GM19099 (cell line): ENCODE results near the gene VCPKMT.

Experiments
- POLR2A ChIP-seq: IDR thresholded peaks from 3 replicates; pipeline ENCODE4 v1.6.1; 2011; ENCODE audit warnings: low read depth; ENCODE audit not compliant: insufficient read length; ENCODE audit errors: extremely low read depth

The VCPKMT gene

DNA sequence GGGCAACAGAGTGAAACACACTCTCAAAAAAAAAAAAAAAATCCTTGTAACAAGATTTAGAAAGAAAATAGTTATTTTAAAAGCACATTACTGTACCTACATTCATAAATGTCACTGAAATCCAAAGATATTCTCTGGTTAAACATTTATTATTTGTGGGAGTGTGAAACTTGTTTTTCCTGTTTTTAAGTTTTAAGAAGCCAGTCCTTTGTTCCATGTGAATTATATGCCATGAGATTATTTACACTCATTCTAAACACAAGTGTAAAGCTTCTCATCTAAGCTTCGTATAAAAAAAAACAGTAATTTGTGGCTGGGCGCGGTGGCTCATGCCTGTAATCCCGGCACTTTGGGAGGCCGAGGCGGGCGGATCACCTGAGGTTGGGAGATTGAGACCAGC lies 15.0 kb downstream of the VCPKMT start:
- TF ChIP-seq POLR2A = no peak

DNA sequence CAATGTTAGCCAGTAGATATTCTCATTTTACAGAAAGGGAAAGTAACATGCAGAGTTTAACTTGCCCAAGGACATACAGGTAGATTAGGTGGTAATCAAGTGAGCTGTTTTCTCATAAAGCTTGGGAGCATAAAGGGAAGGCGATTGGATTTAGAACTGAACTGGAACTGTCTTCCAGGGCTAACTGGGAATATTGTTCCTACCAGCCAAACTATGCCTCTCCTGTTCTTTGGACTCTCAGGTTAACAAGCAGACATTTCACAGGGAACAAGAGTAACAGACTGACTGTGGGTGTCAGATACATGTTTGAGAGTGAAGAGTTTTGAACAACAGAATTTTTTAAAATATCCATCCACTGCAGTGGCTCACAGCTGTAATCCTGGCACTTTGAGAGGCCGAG lies 15.6 kb downstream of the VCPKMT start:
- TF ChIP-seq POLR2A = no peak

DNA sequence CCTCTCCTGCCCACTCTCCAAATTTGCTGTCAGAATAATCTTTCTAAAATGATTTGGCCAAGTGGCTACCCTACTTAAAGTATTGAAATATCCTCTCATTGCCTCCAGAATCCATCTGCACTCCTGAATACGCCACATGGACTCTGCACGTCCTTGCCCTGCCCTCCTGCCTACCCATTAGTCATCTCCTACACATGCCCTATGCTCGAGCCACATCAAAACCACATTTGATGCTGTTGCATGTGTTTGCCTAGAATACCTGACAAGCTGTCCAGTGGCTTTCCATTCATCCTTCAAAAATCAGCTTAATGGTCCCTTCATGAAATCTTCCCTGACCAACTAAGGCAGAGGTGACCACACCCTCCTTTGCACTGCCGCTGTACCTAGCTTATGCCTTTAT lies 17.0 kb downstream of the VCPKMT start:
- TF ChIP-seq POLR2A = no peak

DNA sequence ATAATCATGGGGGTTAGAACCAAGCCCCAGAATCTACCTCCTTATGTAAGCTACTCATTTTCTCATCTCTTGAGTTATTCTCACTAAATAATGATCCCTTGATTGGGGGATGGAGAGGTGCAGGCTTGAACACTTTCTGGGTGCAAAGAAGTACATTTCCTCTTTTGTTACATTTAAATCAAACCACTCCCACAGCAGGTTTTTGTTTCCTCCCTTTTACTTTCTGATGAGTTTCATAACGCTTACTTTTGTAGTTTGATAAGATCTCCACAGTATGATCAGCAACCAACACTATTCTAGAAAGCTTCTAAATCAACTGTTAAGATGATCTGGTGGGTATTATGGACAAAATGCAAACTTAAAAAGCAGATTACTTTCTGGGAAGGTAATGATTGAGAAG lies 20.5 kb downstream of the VCPKMT start:
- TF ChIP-seq POLR2A = no peak

DNA sequence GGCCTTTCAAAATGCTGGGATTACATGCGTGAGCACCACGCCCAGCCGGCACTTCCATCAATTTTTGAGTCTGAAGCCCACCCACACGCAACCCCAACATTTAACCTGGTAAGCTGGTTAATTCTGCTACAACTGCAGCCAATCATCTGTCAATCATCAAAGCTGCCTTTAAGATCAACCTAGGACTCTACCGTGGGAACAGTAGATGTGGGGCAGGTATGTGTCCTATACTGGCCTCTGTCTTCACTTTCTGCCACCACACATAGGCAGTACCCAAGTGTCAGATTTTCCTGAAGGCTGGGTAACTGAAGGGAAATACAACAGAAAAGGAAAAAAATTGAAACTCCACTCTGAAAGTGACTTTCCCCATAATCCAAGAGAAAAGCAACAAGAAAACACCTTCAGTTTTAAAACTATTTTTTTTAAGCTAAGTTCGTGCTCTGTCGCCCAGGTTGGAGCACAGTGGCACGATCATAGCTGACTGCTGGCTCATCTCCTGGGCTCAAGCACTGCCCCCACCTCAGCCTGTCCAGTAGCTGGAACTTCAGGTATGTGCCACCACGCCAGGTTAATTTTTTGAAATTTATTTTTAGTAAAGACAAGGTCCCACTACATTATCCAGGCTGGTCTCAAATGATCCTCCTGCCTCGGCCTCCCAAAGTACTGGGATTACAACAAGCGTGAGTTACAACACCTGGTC lies 22.2 kb downstream of the VCPKMT start:
- no peak for TF ChIP-seq POLR2A

DNA sequence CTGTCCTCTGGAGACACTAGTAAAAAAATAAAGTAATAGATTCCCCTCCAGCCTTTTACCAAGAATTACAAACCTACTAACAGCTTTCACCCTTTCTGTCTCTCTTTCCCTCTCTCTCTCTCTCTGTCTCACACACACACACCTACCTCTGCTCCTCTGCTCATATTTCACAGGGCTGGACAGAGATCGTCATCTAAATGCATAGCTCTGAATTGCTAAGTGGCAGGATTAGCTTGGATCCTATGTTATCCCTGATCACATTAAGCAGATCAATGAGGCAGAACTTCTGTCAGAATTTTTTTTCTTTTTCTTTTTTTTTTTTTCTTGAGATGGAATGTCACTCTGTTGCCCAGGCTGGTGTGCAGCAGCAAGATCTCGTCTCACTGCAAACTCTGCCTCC lies 22.9 kb downstream of the VCPKMT start:
- TF ChIP-seq POLR2A = no peak

DNA sequence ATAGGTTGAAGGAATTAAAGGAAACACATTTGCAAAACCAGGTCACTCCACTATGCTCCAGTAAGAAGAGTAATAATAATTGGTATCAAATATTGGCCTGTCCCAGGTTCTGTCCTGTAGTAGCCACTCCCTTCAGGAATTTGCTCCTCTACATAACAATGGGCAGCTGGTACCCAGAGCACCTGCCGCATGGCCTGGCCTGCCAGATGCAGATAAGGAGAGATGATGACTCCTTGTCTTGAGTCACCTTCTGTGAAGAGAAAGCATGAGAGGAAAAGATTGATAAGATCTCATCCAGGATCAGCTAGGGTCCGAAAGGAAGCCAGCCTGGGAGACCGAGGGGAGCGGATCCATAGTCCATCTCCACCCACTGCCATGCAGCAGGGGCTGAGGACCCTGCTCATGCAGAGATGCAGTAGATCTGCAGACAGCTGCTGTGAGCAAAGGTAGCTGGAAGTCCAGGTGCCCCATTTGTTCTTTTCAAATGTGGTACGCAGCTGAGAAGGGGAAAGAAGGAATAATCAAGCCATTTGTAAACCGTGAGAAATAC lies 24.3 kb downstream of the VCPKMT start:
- no peak for TF ChIP-seq POLR2A

DNA sequence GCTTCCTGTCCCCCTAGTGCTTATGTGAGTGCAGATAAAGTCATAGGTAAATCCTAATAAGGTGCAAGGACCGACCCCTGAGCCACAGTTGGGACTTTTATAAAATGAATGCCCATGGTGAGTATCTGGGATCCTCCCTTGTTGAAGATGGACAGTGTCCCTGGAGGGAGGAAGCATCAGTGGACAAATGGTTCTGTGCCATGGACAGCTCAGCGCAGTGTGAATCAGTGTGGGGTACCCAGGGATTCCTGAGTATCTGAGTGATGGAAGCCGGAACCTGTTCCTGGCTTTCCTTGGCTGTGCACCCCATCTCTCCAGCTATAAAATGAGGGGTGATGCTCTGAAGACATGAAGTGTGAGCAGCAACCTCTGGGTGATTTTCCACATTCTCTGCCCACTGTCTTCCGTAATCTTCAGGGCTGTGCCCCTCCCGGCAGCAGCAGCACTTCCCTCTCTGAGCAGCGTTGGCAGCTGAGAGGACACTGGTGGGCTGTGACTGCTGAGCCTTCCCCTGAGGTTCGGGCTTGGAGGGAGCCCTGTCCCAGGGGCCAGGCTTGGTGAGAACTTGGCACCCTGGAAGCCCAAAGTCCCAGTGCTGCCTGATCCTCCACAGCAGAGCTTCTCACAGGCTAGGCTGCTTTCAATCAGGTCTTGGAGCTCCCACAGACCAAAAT lies 25.0 kb downstream of the VCPKMT start:
- no peak for TF ChIP-seq POLR2A

DNA sequence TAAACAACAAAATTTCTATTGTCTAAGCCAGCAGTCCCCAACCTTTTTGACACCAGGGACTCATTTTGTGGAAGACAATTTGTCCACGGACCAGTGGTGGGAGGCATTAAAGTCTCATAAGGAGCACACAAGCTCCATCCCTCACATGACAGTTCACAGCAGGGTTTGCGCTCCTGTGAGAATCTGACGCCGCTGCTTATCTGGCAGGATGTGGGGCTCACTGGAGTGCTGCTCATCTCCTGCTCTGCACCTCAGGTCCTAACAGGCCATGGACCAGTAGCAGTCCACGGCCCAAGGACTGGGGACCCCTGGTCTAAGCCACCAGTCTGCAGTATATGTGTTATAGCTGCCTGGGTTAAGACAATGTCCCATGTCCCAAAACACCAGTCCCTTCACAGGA lies 27.2 kb downstream of the VCPKMT start:
- no peak for TF ChIP-seq POLR2A

DNA sequence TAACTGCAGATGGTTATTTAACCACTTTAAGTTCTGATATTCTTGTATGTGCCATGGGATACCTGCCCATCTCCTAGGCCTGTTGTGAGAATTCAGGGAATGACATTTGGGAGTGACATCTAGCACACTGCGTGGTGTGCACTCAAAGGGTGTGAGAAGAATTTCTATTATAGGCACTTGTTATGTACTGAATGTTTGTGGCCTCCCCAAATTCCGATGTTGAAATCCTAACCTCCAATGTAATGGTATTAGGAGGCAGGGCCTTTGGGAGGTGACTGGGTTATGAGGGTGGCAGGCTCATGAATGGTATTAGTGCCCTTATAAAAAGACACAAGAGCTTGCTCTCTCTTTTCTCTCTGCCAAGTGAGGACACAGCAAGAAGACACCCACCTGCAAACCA lies 27.6 kb downstream of the VCPKMT start:
- TF ChIP-seq POLR2A = no peak

DNA sequence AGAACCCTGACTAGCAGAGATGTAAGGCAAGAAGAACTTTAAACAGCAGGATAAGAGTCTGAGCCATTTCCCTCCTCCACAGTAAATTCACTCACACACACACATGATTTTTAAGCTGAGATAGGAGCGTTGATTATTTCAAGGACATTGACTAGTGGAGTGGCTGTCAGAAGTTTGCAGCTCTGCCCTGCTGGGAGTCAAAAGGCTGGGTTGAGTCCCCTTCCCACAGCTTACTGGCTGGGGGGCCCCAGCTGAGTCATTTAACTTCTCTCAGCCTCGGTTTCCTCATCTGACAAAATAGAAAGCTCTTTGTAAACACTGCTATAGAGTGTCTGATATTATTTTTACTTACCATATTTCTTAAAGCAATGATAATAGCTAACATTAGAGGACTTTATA lies 28.3 kb downstream of the VCPKMT start:
- TF ChIP-seq POLR2A = no peak

DNA sequence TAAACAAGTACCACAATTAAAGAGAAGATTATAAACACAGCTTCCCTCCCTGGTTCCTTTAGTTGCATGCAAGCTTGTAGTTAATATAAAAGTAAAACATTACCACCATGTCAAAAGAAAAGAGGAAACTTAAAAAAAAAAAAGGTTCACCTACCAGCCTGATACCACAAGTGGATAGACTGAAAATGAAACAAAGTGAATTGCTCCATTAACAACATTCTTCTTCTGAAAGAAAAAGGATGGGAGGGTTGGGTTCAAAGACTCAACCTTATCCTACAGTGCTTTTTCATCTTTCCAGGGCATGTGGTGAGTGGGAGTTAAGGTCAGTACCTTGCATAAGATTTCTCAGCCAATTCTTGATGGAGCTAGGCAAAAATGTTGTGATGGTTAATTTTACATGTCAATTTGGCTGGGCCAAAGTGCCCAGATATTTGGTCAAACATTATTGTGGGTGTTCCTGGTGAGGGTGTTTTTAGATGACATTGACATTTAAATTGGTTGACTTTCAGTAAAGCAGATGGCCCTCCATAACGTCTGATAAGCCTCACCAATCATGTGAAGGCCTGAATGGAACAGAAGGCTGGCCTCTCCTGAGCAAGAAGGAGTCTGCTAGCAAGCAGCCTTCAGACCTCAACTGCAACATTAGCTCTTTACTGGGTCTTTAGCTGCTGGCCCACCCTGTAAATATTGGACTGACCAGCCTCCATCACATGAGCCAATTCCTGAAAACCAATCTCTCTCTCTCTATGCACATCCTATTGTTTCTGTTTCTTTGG lies 28.8 kb downstream of the VCPKMT start:
- no peak for TF ChIP-seq POLR2A

DNA sequence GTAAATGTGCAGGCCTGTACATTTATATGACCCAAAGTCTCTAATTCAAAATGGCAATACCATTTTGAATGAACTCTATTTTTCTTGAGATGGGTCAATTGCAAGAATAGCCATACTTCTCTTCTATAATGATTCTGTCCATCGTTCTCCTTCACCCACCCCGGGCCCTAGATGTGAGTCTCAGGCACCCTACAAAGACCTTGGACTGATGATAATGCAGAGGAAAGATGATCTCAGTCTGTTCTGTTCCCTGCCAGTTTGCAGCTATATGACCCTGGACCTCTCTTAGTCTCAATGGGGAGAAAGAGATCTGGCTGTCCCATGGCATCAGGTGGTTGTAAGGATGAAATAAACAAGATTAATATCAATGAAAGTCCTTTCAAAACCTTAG lies 30.1 kb downstream of the VCPKMT start:
- TF ChIP-seq POLR2A = no peak

DNA sequence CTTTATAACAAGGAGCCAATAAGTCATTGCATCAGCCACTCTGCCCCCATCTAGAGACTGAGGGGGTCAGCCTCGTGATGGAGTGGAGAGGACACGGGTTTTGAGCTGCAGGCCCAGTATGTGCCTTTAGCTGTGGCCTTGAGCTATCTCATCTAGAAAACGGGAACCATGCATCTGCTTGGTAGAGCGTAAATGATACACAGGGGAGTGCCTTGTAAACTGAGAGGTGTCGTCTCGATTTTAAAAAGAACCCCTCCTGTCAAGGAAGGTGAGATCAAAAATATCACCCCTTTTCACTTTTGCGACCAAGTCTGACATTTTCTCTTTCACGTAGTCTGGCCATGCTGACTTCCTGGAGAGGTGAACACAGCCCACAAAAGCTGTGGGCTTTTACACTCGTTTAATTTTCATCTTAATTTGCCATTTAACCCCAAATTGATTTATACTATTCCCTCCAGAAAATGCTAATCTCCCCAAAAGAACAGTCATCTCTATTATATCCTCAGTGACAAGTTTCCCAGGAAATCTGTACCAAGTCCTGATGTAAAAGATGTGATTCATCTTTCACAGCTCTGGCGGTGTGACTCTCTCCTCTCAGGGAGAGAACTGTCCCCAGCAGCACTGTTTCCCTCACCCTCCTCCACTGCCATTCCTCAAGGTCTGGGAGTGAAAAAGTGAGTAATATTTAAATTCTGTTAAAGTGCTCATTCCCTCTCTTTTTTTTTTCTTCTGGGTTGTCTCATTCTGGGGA lies 30.6 kb downstream of the VCPKMT start:
- peak; percentile 46 for TF ChIP-seq POLR2A

DNA sequence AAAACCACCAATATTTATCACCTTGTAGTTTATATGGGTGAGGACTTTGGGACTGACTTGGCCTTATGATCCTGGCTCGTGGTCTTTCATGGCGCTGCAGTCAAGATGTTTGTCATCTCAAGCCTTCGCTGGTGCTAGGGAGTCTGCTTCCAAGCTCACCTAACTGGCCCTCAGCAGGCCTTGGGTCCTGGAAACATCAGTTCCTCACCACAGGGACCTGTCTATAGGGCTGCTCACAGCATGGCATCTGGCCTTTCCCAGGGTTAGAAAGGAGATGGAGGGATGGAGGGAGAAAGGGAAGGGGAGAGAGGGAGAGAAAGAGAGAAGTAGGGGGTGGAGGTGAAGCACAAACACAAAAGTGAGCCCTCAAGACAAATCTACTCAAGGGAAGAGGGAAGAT lies 31.7 kb downstream of the VCPKMT start:
- TF ChIP-seq POLR2A = no peak
